ENCODE results near the gene KLHL29. TPM values are rescaled to one million over a fixed set of nuclear protein-coding genes. Genes with fewer than 3 reads are reported as not detected.

Gene KLHL29
- total and polyA plus RNA-seq, 10 of the 15 experiments (the other 5 are each of a cell fraction or from before 2014, with no cell fraction given): 1.4 to 19.5 (median 6.1) TPM

DNA sequence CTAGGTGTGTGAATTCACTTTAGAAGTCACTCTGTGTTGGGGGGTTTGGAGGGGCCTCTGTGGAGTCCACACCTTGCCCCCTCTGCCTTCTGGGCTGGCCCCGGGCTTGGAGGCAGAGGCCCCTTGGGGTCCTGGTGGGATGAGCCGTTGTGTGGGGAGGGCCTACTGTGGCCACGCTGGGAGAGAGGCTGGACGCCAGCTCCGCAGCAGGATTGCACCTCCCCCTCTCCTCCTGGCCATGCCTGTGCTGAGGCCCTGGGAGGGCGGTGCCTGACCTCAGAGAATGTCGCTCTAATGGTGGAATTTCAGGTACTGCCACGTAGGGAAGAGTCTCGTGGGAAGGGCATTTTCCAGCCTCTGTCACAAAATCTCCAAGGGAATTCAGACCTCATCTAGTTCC is 304.9 kb downstream of the KLHL29 start:
- TF ChIP-seq RAD51 (IDR thresholded peaks at IDR 0.05): no peak
- no peak for TF ChIP-seq ZNF207 (IDR thresholded peaks at IDR 0.05; ENCODE audit: borderline replicate concordance)
- no peak for TF ChIP-seq IRF4 (IDR thresholded peaks at IDR 0.05; ENCODE audit: low read depth, low read length)
- TF ChIP-seq KAT2A (conservative IDR thresholded peaks at IDR 0.05; ENCODE audit: control insufficient read depth, low read depth, low read length): no peak
- TF ChIP-seq, protein P1, sequence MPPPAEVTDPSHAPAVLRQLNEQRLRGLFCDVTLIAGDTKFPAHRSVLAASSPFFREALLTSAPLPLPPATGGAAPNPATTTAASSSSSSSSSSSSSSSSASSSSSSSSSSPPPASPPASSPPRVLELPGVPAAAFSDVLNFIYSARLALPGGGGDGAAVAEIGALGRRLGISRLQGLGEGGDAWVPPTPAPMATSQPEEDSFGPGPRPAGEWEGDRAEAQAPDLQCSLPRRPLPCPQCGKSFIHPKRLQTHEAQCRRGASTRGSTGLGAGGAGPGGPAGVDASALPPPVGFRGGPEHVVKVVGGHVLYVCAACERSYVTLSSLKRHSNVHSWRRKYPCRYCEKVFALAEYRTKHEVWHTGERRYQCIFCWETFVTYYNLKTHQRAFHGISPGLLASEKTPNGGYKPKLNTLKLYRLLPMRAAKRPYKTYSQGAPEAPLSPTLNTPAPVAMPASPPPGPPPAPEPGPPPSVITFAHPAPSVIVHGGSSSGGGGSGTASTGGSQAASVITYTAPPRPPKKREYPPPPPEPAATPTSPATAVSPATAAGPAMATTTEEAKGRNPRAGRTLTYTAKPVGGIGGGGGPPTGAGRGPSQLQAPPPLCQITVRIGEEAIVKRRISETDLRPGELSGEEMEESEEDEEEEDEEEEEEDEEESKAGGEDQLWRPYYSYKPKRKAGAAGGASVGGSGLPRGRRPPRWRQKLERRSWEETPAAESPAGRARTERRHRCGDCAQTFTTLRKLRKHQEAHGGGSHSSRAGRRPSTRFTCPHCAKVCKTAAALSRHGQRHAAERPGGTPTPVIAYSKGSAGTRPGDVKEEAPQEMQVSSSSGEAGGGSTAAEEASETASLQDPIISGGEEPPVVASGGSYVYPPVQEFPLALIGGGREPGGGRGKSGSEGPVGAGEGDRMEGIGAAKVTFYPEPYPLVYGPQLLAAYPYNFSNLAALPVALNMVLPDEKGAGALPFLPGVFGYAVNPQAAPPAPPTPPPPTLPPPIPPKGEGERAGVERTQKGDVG (CRISPR knock-in tag; IDR thresholded peaks at IDR 0.05): no peak
- no peak for TF ChIP-seq LARP7 (IDR thresholded peaks at IDR 0.05)
- no peaks in the 10 kb centered on the region for H3K4me1 ChIP-seq (ENCODE audit: control insufficient read depth, insufficient read depth, low read length)
- WGBS (ENCODE audit: insufficient coverage, insufficient replicate concordance, low lambda C conversion rate, missing lambda C conversion rate): 84% methylated on average over 9 of the region's 9 CpGs
- no peak overlapping the region for H3K4me3 ChIP-seq
- RAD21 ChIA-PET (ENCODE audit: unreplicated experiment): no interaction called here
- DNase-seq (ENCODE audit: low read depth, low spot score): no peak
- SMC1A ChIA-PET (ENCODE audit: uncharacterized antibody, unreplicated experiment): no interaction called here
- CTCF ChIA-PET: no interaction called here
- no peak overlapping the region for H3K27ac ChIP-seq (ENCODE audit: control insufficient read depth, insufficient read depth)
- no peaks in the 10 kb centered on the region for H3K9me3 ChIP-seq (replicated peaks; ENCODE audit: control insufficient read depth, insufficient read depth, low read length)
- intact Hi-C loops (cut with micrococcal nuclease; ENCODE audit: unreplicated experiment) (no loop called here), in situ Hi-C loops (cut with MboI) (no loop called here)
- ATAC-seq: no peak
- FAIRE-seq: no peak
- H3K27me3 ChIP-seq (replicated peaks in 1 of 2; ENCODE audit: control insufficient read depth in 2 of 2, insufficient read depth in 2 of 2, low read length in 1 of 2): no peaks in the 10 kb centered on the region
- no peak overlapping the region for H2AFZ ChIP-seq (ENCODE audit: control insufficient read depth, low read depth, low read length)
- POLR2A ChIA-PET: no interaction called here
- no TSS peak for BruUV-seq (replicated peaks)
- no peaks in the 10 kb centered on the region for H4K20me1 ChIP-seq (ENCODE audit: control insufficient read depth, insufficient read depth)
- H3K9ac ChIP-seq (ENCODE audit: control insufficient read depth, insufficient read depth, low read length): no peak overlapping the region
- no peaks in the 10 kb centered on the region for H3K79me2 ChIP-seq (ENCODE audit: control insufficient read depth, insufficient read depth, low read length)
- peaks cover 0 to 4% of the 10 kb centered on the region in 2 experiments; a peak in 3 of 4 replicates for H3K36me3 ChIP-seq (ENCODE audit: control insufficient read depth in 2 of 2, insufficient read depth in 2 of 2, low read length in 1 of 2)
- H3K4me2 ChIP-seq (ENCODE audit: control insufficient read depth, insufficient read depth): no peak overlapping the region
